ENCODE data around the gene LARP1B.
A peak's percentile ranks its signal among the peaks of the same experiment; 100 is the strongest.
"Not testable (repeated sequence)": the region's sequence is repeated elsewhere in the genome, so short reads cannot be mapped to it uniquely, and the experiment has no call there.

Gene LARP1B

DNA sequence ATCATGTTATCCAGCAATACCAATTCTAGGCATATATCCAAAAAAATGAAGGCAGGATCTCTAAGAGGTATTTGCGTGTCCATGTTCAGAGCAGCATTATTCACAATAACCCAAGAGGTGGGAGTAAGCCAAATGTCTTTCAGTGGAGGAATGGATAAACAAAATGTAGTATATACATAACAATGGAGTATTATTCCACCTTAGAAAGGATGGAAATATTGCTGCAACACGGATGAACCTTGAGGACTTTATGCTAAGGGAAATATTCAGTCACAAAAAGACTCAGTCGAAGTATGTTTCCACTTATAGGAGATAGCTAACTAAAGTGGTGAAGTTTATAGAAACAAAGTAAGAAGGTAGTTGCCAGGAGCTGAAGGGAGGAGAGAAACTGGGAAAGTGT, 74.3 kb downstream of the LARP1B start:
- DNase-seq (ENCODE audit: low read depth): no peak

DNA sequence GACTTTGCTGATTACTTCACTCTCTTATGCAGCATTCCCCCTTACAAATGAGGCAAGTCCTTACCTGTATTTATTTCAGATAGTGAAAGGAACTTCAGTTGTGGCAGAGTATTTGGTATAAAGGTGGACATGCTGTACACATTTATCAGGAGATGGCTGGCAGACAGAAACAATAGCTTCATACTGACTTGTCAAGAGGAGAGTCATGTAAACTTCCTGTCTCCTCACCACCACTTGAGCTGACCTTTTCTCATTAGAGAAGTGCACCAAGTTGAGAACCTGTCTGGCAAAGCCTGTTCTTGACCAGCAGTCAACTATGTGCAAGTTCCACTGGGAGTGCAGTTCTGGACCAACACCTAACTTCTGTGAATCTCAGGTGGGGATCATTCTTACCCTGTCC, 80.8 kb downstream of the LARP1B start:
- no peak for DNase-seq (ENCODE audit: low read depth)

DNA sequence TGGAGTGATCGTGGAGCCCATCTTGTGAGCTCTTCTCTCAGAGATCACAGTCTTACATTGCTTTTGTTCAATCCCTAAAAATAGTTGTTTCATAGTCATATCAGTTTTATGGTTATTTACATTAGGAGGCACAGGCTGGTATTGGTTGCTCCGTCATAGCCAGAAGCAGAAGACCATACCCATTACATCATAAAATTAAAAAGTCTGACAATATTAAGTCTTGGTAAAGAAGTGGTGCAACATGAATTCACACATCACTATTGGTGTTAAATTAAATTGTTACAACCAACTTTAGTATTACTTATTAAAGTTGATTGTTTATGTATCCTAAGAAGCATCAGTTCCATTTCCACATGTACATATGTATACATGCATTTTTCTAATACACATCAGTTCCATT, 84.6 kb downstream of the LARP1B start:
- no peak for DNase-seq (ENCODE audit: low read depth)

DNA sequence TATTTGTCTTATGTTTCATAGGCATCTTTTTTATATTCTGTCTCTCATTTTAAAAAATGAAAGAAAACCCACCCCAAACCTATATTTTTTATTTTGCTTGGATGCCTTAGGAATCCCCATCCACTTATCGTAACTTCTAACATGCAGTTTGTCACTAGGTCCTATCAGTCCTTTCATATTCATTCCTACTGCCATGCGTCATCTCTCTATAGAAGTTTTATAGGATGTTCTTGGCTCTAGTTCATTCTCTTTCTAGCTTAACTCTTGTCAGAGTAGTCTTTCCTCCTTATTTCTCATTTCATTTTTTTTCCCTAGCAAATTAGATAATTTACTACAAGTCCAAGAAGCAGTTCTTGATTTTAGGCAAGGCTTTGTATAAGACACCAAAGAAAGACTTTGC, 92.7 kb downstream of the LARP1B start:
- no peak for DNase-seq (ENCODE audit: low read depth)

DNA sequence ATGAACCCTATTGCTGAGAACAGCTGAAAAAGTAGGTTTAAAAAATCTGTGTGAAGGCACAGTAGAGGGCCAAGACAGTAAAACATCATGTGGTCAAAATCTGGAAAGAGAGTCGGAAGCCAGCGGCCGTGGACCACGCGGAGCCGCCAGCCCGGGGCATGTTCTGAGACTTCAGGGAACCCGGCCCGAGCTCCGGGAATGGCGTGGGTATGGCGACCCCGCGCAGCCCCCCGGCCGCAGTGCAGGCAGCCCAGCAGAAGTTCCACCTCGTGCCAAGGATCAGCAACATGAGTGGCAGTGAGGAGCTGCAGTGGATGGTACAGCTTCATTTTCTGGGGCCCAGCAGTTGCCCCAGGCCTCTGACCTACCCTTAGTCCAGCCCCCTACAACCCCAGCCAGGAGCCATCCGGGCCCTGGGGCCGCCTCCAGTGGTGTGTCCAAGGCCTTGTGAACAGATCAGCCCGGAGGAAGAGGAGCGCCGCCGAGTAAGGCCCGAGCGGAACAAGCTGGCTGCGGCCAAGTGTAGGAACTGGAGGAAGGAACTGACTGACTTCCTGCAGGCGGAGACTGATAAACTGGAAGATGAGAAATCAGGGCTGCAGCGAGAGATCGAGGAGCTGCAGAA, 94.2 kb downstream of the LARP1B start:
- no peak for DNase-seq (ENCODE audit: low read depth)

DNA sequence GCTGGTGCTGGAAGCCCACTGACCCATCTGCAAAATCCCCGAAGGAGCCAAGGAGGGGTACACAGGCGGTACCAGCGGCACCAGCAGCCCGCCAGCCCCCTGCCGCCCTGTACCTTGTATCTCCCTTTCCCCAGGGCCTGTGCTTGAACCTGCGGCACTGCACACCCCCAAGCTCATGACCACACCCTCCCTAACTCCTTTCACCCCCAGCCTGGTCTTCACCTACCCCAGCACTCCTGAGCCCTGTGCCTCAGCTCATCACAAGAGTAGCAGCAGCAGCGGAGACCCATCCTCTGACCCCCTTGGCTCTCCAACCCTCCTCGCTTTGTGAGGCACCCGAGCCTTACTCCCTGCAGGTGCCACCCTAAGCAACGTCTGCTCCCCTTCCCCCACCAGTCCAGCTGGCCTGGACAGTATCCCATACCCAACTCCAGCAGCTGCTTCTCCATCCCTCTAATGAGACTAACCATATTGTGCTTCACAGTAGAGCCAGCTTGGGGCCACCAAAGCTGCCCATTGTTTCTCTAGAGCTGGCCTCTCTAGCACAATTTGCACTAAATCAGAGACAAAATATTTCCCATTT, 94.9 kb downstream of the LARP1B start:
- DNase-seq (ENCODE audit: low read depth): no peak

DNA sequence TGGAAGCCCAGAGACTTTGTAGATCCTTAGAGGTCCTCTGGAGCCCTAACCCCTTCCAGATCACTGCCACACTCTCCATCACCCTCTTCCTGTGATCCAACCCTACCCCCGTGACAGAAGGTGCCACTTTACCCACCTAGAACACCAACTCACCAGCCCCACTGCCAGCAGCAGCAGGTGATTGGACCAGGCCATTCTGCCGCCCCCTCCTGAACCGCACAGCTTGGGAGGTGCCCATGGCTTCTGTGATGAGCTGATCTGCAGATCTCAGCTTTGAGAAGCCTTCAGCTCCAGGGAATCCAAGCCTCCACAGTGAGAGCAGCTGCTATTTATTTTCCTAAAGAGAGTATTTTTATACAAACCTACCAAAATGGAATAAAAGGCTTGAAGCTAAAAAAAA, 95.4 kb downstream of the LARP1B start:
- DNase-seq (ENCODE audit: low read depth): not testable (repeated sequence)

DNA sequence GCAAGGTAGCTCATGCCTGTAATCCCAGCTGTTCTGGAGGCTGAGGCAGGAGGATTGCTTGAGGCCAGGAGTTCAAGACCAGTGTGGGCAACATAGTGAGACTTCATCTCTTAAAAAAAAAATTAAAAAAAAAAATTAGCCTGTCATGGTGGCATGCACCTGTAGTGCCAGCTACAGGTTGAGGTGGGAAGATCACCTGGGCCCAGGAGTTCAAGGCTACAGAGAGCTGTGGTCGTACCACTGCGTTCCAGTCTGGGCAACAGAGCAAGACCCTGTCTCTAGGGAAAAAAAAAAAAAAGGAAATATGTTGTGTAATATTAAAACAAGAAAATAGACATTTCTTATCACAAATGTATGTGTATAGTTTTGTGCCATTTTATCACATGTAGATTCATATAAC, 97.8 kb downstream of the LARP1B start:
- no peak for DNase-seq (ENCODE audit: low read depth)

DNA sequence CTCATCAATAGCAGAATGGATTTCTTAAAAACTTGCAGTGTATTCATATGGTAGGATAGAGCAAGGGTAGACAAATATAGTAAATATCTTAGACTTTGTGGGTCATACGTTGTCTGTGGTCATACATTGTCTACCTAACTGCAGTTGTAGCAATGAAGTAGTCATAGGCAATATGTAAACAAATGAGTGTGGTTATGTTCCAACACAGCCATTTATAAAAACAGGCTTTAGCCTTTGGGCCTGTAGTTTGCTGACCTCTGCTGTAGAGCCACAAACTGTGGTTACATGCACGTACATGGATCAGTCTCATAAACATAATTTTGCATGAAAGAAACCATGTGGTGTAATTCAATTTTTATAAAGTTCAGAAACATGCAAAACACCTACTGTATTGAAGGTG, 98.9 kb downstream of the LARP1B start:
- no peak for DNase-seq (ENCODE audit: low read depth)

DNA sequence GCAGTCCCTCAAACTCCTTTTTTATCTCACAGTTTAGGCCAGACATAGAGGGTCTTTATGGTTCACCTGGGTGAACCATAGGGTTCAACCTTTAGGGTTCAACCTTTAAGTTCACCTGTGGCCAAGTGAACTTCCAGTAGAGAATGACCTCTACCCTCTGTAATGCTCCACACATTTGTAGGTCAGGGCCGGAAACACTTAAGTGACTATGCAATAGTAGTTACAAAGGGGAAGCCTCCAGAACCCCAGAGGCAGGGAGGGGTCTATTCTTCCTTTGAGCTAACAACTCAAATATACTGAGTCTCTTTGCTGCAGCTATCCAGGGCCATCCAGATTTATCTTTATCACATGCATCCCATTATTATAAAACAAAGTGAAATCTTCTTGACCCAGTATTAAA, 100.0 kb downstream of the LARP1B start:
- DNase-seq (ENCODE audit: low read depth): no peak

DNA sequence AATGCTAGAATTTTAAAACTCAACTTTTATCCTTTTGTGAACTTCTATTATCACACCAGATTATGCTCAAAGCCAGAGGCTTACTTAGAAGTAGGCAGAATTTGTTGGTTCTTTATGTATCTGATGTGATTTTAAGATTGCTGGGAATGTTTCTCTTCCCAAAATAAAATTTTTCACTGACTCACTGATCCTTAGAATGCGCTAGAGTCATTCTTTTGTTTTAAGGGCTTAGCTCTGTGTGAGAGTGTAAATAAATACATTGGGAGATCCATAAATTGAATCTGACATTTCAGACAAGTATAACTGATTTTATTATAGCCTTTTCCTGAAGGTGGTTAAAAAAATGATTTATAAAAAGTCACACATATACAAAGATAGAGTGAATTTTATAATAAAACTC, 101.3 kb downstream of the LARP1B start:
- DNase-seq (ENCODE audit: low read depth): no peak

DNA sequence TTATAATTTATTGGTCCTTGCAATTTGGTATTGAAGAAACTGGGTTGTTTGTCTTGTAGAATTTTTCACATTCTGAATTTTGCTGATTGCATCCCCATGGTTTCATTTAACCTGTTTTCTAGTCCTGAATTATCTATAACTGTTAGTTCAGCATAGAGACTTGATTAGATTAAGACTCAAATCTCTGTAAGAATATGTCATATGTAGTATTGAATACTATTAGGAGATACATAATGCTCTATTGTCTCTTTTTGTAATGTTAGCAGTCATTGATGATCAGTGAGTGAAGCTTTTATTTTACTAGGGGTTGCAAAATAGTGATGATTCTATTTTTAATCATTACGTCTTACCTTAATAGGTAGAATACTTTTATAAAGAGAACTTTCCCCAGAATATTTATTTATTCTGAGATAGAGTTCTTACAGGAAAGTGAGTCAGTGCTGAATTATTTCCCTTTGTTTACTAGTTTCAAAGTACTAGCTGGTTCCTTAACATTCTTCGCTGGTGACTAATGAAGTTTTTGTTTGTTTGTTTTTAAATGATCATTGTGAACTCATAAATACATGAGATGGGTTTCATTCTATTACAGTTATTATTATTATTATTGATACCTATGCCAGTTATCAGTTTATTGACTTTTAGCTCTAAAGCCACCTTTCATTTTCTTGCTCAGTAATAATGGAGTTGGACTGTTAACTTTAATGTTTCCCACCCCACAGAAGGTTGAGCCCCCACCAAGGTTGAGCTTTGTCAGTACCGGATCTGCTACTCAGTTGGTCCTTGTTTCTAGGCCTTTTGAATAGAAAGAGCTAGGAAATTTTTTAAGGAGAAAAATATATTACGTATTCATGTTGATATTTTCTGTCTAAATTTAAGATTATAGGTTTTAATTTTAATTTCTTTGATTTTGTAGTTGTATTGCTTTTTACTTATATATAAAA, 102.3 kb downstream of the LARP1B start:
- no peak for DNase-seq (ENCODE audit: low read depth)

DNA sequence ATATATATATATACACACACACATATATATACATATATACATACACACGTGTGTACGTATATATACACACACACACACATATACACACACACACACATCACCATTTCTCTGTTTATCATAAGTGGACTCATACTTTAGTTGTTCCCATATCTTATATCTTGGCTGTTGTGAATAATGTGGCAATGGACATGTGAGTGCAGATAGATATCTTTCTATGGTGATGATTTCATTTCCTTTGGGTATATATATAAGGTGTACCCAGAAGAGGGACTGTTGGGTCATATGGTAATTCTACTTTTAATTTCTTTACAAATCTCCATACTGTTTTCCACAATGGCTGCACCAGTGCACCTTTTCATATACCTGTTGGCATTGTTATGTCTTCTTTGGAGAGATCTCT, 105.9 kb downstream of the LARP1B start:
- no peak for DNase-seq (ENCODE audit: low read depth)

DNA sequence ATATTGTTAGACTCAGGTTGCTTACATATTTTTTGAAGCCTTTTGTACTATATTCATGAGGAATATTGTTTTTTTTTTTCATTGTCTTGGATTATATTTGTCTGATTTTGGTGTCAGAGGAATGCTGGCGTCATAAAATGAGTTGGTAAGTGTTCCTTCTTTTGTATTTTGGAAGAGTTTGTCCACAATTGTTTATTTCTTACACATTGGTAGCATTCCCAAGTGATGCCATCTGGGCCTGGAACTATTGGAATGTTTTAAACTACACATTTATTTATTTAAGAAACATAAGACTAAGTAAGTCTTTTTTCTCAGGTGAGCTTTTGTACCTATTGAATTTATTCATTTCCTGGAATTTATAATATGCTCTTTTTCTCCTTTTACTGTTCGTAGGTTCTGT, 107.6 kb downstream of the LARP1B start:
- DNase-seq (ENCODE audit: low read depth): no peak

DNA sequence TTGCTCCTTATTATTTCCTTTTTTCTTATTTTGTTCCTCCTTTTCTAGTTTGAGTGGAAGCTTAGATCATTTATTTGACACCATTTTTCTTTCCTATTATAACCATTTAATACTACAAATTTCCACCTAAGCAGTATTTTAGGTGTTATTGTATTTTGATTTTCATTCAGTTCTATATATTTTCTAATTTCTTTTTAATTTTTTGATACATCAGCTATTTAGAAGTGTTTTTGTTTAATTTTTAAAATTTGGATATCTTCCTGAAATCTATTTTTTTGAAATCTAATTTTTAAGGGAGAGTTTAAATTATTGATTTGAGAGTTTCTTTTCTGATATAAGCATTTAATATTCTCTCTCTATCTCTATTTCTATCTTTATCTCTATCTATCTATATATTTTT, 108.1 kb downstream of the LARP1B start:
- no peak for DNase-seq (ENCODE audit: low read depth)

DNA sequence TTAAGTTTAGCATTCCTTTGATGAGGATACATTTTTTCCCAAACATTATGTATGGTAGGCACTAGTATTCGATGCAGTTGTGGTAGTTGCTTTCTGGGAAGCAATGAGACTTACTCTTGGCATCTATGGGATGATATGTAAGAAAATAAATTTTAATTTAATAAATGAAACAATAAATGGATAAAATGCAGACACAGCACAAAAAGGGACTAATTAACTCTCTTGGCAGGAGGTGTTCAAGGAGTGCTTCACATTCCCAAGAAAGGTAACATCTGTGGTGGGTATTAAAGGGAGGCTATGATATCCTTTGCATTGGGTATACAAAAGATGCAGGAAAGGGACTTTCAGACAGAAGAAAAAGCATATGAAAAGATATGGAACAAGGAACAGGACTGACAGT, 115.5 kb downstream of the LARP1B start:
- no peak for DNase-seq (ENCODE audit: low read depth)

DNA sequence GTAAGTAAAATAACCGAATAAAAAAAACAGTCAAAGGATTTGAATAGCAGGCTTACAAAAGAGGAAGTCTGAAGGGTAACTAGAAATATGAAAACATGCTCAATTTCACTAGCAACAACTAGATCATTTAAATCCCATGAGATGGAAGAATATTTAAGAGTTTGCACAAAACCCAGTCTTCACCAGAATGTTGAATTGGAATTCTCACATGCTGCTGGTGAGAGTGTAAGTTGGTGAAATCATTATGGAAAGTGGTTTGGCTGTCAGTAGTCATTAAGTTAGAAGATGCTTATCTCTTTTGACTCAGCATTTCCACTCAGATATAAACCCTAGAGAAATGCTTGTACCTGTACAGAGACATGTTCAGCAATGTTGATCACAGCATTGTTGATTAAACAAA, 116.4 kb downstream of the LARP1B start:
- DNase-seq (ENCODE audit: low read depth): no peak

DNA sequence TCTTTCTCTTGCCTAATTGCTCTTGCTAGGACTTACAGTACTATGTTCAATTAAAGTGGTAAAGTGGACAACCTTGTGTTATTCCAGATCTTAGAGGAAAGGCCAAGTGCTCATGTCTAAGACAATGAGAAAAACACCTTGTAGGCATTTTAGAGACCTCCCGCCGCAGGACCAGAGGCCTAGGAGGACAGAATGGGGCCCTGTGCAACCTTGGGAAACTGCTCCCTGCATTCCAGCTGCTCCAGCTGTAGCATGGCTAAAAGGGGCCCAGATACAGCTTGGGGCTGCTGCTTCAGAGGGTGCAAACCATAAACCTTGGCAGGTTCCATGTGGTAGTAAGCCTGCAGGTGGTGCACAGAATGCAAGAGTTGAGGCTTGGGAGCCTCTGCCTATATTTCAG, 125.5 kb downstream of the LARP1B start:
- no peak for DNase-seq (ENCODE audit: low read depth)

DNA sequence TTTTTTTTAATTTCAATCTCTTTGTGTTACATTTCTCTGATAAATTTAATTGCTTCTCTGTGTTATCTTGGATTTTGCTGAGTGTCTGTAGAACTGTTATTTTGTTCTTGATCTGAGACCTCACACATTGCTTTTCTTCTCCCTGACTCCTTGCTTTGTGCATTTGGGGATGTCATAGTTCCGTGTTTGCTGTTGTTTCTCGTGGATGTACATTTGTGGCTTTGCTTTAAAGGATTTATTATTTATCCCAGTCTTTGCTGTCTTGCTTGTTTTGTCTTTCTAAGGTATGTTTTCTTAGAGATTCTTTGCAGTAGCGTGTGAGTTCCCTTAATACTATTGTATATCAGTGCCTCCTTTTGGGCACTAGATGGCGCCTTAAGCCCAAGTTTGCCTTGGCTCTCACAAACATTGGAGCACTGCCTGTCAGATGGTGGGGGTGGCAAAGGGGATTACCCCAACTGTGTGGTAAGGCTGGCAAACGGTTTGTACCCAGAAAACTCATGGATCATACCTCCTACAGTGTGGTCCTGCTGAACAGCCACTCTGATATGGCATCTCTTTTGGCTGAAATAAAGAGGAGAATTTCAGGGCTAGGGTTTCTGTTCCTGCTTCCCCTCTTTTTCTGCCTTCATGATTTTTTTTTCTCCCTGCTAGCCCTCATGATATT, 130.1 kb downstream of the LARP1B start:
- peak; percentile 36 for DNase-seq (ENCODE audit: low read depth)

DNA sequence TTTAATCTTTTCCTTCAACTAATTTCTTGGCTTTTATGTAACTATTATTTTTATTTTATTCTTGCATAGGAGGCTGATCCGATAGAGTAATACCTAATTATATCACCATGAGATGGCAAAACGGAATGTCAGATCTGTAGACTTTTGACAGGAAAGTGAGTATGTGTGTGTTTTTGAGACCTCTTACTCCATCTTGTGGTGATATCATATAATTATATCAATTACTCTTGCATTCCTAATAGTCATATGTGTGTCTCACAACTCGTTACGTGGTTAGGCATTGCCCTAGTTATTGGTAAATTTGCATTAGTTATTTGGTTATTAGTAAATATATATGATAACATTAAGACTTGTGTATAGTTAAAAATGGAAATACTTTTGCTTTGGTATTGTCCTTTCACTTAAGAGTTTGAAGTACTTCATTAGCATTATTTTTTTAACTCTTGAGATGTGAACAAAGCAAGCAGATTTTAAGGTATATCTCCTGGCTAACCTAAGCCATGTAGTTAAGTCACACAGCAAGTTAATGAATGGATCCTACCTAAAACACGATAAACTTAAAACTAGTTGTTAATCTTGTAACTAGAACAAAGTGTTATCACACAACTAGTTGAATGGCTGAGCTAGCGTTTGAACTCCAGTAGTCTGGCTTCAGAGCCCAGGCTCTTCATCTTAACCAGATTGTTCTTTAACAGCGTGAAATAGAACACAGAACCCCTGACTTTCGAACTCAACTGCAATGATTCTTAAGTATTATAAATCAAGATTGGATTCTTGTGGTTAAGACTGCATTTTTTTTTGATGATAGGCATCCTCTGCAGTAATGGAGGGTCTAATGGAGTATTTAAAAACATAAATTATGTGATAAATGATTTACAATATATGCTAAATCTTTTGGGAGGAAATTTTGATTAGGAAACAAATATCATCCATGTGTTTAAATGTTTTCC, 159.4 kb downstream of the LARP1B start:
- no peak for DNase-seq (ENCODE audit: low read depth)

DNA sequence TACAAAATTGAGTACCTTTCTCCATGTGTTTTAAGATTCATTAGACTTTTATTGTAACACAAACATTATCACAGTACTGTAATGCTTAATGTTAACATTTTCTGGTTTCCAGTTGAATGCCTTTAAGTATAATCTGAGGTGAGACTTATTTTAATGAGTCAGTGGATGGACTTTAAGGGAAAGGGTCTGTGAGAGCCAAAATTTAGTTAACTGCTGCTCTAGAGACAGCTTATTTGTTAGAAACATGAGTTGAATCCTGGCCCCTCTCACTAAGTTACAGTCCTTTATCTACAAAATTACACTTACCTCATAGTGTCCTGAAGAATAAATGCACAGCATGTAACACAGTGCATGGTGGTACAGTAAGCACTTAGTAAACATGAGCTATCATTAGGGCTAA, 160.5 kb downstream of the LARP1B start:
- no peak for DNase-seq (ENCODE audit: low read depth)

DNA sequence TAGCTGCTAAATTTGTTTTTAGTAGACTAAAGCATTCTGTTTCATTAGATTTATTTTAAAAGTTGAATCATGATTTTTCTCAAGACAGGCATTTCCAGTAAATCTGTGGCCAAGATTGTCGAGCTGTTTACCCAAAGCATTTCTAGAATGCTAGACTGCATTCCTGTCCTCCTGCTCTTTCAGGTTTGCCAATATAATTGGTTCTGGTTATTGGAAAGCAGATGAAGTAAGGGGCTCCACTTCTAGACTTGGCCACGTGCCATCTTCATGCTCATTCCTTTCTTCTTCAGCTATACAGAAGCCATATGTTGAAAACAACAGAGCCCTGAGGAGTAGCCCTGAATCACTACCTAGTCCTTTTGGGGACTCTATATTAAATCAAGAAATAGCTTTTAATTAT, 164.0 kb downstream of the LARP1B start:
- no peak for DNase-seq (ENCODE audit: low read depth)

All from stimulated activated CD8-positive, alpha-beta memory T cell treated with anti-CD3 and anti-CD28 coated beads, Interleukin-7, amount 100 ng/mL, for 24 hours (primary cell).